ENCODE results near the gene OR10G6. TPM values are rescaled to one million over a fixed set of nuclear protein-coding genes. Genes with fewer than 3 reads are reported as not detected.

Gene OR10G6
- total RNA-seq, 2 experiments from 2014 or later: not detected

- no peak for TF ChIP-seq EZH2phosphoT487 (IDR thresholded peaks at IDR 0.05; ENCODE audit: borderline replicate concordance, low read depth, low read length)
- no peak for TF ChIP-seq CTCF (conservative IDR thresholded peaks at IDR 0.05; ENCODE audit: low read length)
- no peaks in the 10 kb centered on the region for H3K36me3 ChIP-seq (ENCODE audit: insufficient read depth, low read length)
- no peaks in the 10 kb centered on the region for H3K9me2 ChIP-seq (ENCODE audit: insufficient read depth, low read length)
- H3K4me1 ChIP-seq (ENCODE audit: insufficient read depth, low read length, poor library complexity, severe bottlenecking): no peaks in the 10 kb centered on the region
- ChIA-PET CTCF (ENCODE audit: unreplicated experiment) (no interaction called here), POLR2A (no interaction called here)
- H2AFZ ChIP-seq (ENCODE audit: low read length): no peak overlapping the region
- no peak overlapping the region for H3K27ac ChIP-seq (ENCODE audit: low read depth, low read length, poor library complexity, severe bottlenecking)
- DNase-seq (ENCODE audit: low spot score): no peak
- H3K9me3 ChIP-seq (ENCODE audit: low read length): no peaks in the 10 kb centered on the region
- no peak overlapping the region for H3K4me3 ChIP-seq (ENCODE audit: low read depth, low read length, poor library complexity, severe bottlenecking)
- no TSS peak for BruUV-seq (replicated peaks)
- H4K20me1 ChIP-seq (ENCODE audit: insufficient read depth, low read length): no peaks in the 10 kb centered on the region
- intact Hi-C loops (cut with micrococcal nuclease; ENCODE audit: unreplicated experiment): no loop called here
- no peak overlapping the region for H3K4me2 ChIP-seq (ENCODE audit: low read length)
- no peaks in the 10 kb centered on the region for H3K79me2 ChIP-seq (ENCODE audit: insufficient read depth, low read depth, low read length)
These were observed 49.8 kb downstream of the OR10G6 start for GRCh38 chr11:123945132-123945531.

Other genes starting within 250 kb of the OR10G6 start
- not detected in 2 replicates for gene OR6X1, start 240.6 kb downstream of the OR10G6 start, total RNA-seq (2014; rRNA removed; shearing (Covaris generic))
- gene OR6X1, start 240.6 kb downstream of the OR10G6 start, total RNA-seq (2022): not detected in 2 replicates
- not detected in 2 replicates for gene OR6M1, start 188.8 kb downstream of the OR10G6 start, total RNA-seq (2014; rRNA removed; shearing (Covaris generic))
- gene OR6M1, start 188.8 kb downstream of the OR10G6 start, total RNA-seq (2022): not detected in 2 replicates
- not detected in 2 replicates for gene TMEM225, start 109.5 kb downstream of the OR10G6 start, total RNA-seq (2014; rRNA removed; shearing (Covaris generic))
- gene TMEM225, start 109.5 kb downstream of the OR10G6 start, total RNA-seq (2022): not detected in 2 replicates
- not detected in 2 replicates for gene OR8D4, start 93.0 kb downstream of the OR10G6 start, total RNA-seq (2014; rRNA removed; shearing (Covaris generic))
- gene OR8D4, start 93.0 kb downstream of the OR10G6 start, total RNA-seq (2022): not detected in 2 replicates
- gene OR4D5, start 55.5 kb downstream of the OR10G6 start, total RNA-seq (2014; rRNA removed; shearing (Covaris generic)): not detected in 2 replicates
- gene OR4D5, start 55.5 kb downstream of the OR10G6 start, total RNA-seq (2022): not detected in 2 replicates
- gene OR6T1, start 51.3 kb downstream of the OR10G6 start, total RNA-seq (2014; rRNA removed; shearing (Covaris generic)): not detected in 2 replicates
- gene OR6T1, start 51.3 kb downstream of the OR10G6 start, total RNA-seq (2022): not detected in 2 replicates
- gene OR10S1, start 17.4 kb downstream of the OR10G6 start, total RNA-seq (2014; rRNA removed; shearing (Covaris generic)): not detected in 2 replicates
- gene OR10S1, start 17.4 kb downstream of the OR10G6 start, total RNA-seq (2022): not detected in 2 replicates
- gene OR10G4, start 17.8 kb upstream of the OR10G6 start, total RNA-seq (2014; rRNA removed; shearing (Covaris generic)): not detected in 2 replicates
- gene OR10G4, start 17.8 kb upstream of the OR10G6 start, total RNA-seq (2022): not detected in 2 replicates
- gene OR10G9, start 27.9 kb upstream of the OR10G6 start, total RNA-seq (2014; rRNA removed; shearing (Covaris generic)): not detected in 2 replicates
- gene OR10G9, start 27.9 kb upstream of the OR10G6 start, total RNA-seq (2022): not detected in 2 replicates
- not detected in 2 replicates for gene OR10G8, start 31.6 kb upstream of the OR10G6 start, total RNA-seq (2014; rRNA removed; shearing (Covaris generic))
- gene OR10G8, start 31.6 kb upstream of the OR10G6 start, total RNA-seq (2022): not detected in 2 replicates
- gene OR10G7, start 46.2 kb upstream of the OR10G6 start, total RNA-seq (2014; rRNA removed; shearing (Covaris generic)): not detected in 2 replicates
- not detected in 2 replicates for gene OR10G7, start 46.2 kb upstream of the OR10G6 start, total RNA-seq (2022)
- gene VWA5A, start 120.3 kb upstream of the OR10G6 start, total RNA-seq (2014; rRNA removed; shearing (Covaris generic)): 0.38 and 0.44 TPM in 2 replicates
- 1.8 and 2.1 TPM in 2 replicates for gene VWA5A, start 120.3 kb upstream of the OR10G6 start, total RNA-seq (2022)
- gene OR10D3, start 188.2 kb upstream of the OR10G6 start, total RNA-seq (2014; rRNA removed; shearing (Covaris generic)): not detected in 2 replicates
- not detected in 2 replicates for gene OR10D3, start 188.2 kb upstream of the OR10G6 start, total RNA-seq (2022)
- gene OR8G1, start 245.9 kb upstream of the OR10G6 start, total RNA-seq (2014; rRNA removed; shearing (Covaris generic)): not detected in 2 replicates
- gene OR8G1, start 245.9 kb upstream of the OR10G6 start, total RNA-seq (2022): not detected in 2 replicates

Data from OCI-LY7 (cell line).